Gastroesophageal sphincter (tissue), 3 donors: ENCODE measurements around the gene TSHZ2.

Experiments used
- EP300 ChIP-seq: sonication (generic); formaldehyde crosslinking; IDR thresholded peaks from one replicate; pipeline ENCODE4 v1.6.1; 2017; ENCODE audit warnings: antibody characterized with exemption, mild to moderate bottlenecking
- POLR2A ChIP-seq, 2 donors: fragments of 450-650 bp; IDR thresholded peaks; one replicate each; pipeline ENCODE4 v1.6.1; 2017; ENCODE audit warnings: antibody characterized with exemption in 2 of 2, mild to moderate bottlenecking in 2 of 2, moderate library complexity in 1 of 2
- TF ChIP-seq, protein P1 (sequence below), 4 experiments: fragments of 200-600 bp in 2 of 4; fragments of 450-650 bp in 2 of 4; sonication (generic) in 1 of 4; IDR thresholded peaks; one replicate each; pipeline ENCODE4 v1.5.1; 2017 to 2019; ENCODE audit warnings: antibody characterized with exemption in 4 of 4, mild to moderate bottlenecking in 2 of 4, moderate library complexity in 2 of 4

DNA sequence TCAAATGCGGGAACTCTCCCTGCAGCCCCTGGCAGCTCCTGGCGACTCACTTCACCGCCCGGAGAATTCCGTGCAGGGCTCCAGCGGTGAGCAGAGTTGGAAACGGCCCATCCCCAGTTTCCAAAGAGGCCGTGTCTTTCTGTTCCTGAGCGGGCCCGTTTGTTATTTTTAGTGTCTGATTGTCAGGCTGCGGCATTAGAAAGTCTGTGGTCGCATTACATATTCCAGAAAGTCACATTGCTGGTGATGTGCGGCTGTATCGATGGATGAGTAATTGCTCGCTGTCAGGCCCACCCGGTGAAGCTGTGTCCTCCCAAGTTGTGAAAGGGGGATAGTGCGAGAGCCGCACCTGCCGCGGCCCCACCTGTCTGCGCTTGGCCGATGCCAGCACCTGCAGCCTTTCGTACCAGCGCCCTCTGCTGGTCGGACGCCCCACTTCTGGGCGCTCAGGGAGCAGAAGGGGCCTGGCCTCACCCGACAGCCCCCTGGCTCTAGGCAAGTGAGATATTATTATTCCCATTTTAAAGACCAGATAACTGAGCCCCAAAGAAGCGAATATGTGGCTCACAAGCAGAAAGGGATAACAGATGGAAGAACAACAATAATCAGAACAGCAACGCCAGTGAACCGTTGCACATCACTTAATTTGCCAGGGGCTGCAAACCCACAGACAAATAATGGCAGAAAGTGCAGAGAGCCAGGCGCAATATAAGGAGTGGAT lies 244.9 kb downstream of the TSHZ2 start:
- TF ChIP-seq EP300 (no peak), POLR2A (IDR thresholded peaks at IDR 0.05) (no peak)
- TF ChIP-seq, protein P1, sequence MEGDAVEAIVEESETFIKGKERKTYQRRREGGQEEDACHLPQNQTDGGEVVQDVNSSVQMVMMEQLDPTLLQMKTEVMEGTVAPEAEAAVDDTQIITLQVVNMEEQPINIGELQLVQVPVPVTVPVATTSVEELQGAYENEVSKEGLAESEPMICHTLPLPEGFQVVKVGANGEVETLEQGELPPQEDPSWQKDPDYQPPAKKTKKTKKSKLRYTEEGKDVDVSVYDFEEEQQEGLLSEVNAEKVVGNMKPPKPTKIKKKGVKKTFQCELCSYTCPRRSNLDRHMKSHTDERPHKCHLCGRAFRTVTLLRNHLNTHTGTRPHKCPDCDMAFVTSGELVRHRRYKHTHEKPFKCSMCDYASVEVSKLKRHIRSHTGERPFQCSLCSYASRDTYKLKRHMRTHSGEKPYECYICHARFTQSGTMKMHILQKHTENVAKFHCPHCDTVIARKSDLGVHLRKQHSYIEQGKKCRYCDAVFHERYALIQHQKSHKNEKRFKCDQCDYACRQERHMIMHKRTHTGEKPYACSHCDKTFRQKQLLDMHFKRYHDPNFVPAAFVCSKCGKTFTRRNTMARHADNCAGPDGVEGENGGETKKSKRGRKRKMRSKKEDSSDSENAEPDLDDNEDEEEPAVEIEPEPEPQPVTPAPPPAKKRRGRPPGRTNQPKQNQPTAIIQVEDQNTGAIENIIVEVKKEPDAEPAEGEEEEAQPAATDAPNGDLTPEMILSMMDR (IDR thresholded peaks at IDR 0.05): peak; percentile 42 to 85 (median 54)
